ENCODE measurements around the gene CAMTA1.

The CAMTA1 gene

GRCh38 chr1:7670334-7671145 is 885.3 kb downstream of the CAMTA1 start:
- H3K27ac ChIP-seq (ENCODE audit: low read length) = no peak overlapping the region
- no peak overlapping the region for H3K4me3 ChIP-seq (ENCODE audit: low read depth in 1 of 2, low read length in 2 of 2)
- no peak for DNase-seq
- no peak for ATAC-seq (ENCODE audit: insufficient read depth, low read depth)
- H2AFZ ChIP-seq (ENCODE audit: low read depth, low read length) = no peak overlapping the region
- no peaks in the 10 kb centered on the region for H3K27me3 ChIP-seq (ENCODE audit: insufficient read depth, low read length, poor library complexity)
- no peaks in the 10 kb centered on the region for H3K4me1 ChIP-seq (ENCODE audit: insufficient read depth, low read length)
- H3K9me3 ChIP-seq (ENCODE audit: insufficient read depth, low read length, severe bottlenecking) = no peaks in the 10 kb centered on the region
- H3K9ac ChIP-seq (ENCODE audit: low read depth, low read length) = no peak overlapping the region
- TF ChIP-seq CTCF (IDR thresholded peaks at IDR 0.05; ENCODE audit: borderline replicate concordance, extremely low read depth, low read length, poor library complexity, severe bottlenecking) = no peak
- no peak for TF ChIP-seq EZH2 (IDR thresholded peaks at IDR 0.05; ENCODE audit: borderline replicate concordance, low read depth, low read length, severe bottlenecking)
- peaks cover 17% of the 10 kb centered on the region for H4K20me1 ChIP-seq (ENCODE audit: insufficient read depth, low read length)
- H3K36me3 ChIP-seq (ENCODE audit: insufficient read depth, low read length) = no peaks in the 10 kb centered on the region
- no peaks in the 10 kb centered on the region for H3K79me2 ChIP-seq (ENCODE audit: insufficient read depth, low read length)
- no peak overlapping the region for H3K4me2 ChIP-seq (ENCODE audit: insufficient read depth, low read length)

- no peak overlapping the region for H3K9ac ChIP-seq (ENCODE audit: low read depth, low read length)
- DNase-seq (no peak), ATAC-seq (ENCODE audit: insufficient read depth, low read depth) (no peak)
- no peaks in the 10 kb centered on the region for H3K36me3 ChIP-seq (ENCODE audit: insufficient read depth, low read length)
- peaks cover 17% of the 10 kb centered on the region for H4K20me1 ChIP-seq (ENCODE audit: insufficient read depth, low read length)
- H3K27me3 ChIP-seq (ENCODE audit: insufficient read depth, low read length, poor library complexity) = no peaks in the 10 kb centered on the region
- H3K4me3 ChIP-seq (ENCODE audit: low read depth in 1 of 2, low read length in 2 of 2) = no peak overlapping the region
- no peak overlapping the region for H3K27ac ChIP-seq (ENCODE audit: low read length)
- H3K4me2 ChIP-seq (ENCODE audit: insufficient read depth, low read length) = no peak overlapping the region
- no peaks in the 10 kb centered on the region for H3K4me1 ChIP-seq (ENCODE audit: insufficient read depth, low read length)
- H3K9me3 ChIP-seq (ENCODE audit: insufficient read depth, low read length, severe bottlenecking) = no peaks in the 10 kb centered on the region
- no peak overlapping the region for H2AFZ ChIP-seq (ENCODE audit: low read depth, low read length)
- TF ChIP-seq EZH2 (IDR thresholded peaks at IDR 0.05; ENCODE audit: borderline replicate concordance, low read depth, low read length, severe bottlenecking) (no peak), CTCF (IDR thresholded peaks at IDR 0.05; ENCODE audit: borderline replicate concordance, extremely low read depth, low read length, poor library complexity, severe bottlenecking) (no peak)
- no peaks in the 10 kb centered on the region for H3K79me2 ChIP-seq (ENCODE audit: insufficient read depth, low read length)
These were observed 885.9 kb downstream of the CAMTA1 start for GRCh38 chr1:7671146-7671465.

DNA sequence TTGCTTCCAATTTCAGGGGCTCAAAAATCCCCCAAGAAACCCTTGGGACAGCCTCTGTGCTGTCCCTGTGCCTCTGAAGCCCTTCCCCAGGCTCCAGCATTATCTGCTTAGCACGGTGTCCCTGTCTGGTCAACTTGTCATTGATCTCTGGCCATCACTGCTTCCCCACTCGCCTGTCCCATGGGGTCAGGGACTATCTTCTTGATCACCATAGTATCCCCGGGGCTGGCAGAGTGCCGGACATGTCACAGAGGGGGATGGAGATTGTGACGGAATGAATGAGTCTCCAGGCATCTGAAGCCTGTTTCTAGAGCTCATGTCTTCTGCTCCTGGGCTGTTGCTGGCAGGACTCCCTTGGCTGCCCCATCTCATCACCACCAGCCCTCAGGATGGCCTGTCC is 886.4 kb downstream of the CAMTA1 start:
- H3K4me1 ChIP-seq (ENCODE audit: insufficient read depth, low read length) = no peaks in the 10 kb centered on the region
- H3K27ac ChIP-seq (ENCODE audit: low read length) = no peak overlapping the region
- TF ChIP-seq CTCF (IDR thresholded peaks at IDR 0.05; ENCODE audit: borderline replicate concordance, extremely low read depth, low read length, poor library complexity, severe bottlenecking) (no peak), EZH2 (IDR thresholded peaks at IDR 0.05; ENCODE audit: borderline replicate concordance, low read depth, low read length, severe bottlenecking) (no peak)
- DNase-seq = no peak
- H3K9me3 ChIP-seq (ENCODE audit: insufficient read depth, low read length, severe bottlenecking) = no peaks in the 10 kb centered on the region
- ATAC-seq (ENCODE audit: insufficient read depth, low read depth) = no peak
- no peak overlapping the region for H3K9ac ChIP-seq (ENCODE audit: low read depth, low read length)
- no peaks in the 10 kb centered on the region for H3K79me2 ChIP-seq (ENCODE audit: insufficient read depth, low read length)
- H3K4me3 ChIP-seq (ENCODE audit: low read depth in 1 of 2, low read length in 2 of 2) = no peak overlapping the region
- no peak overlapping the region for H3K4me2 ChIP-seq (ENCODE audit: insufficient read depth, low read length)
- no peaks in the 10 kb centered on the region for H3K27me3 ChIP-seq (ENCODE audit: insufficient read depth, low read length, poor library complexity)
- no peaks in the 10 kb centered on the region for H3K36me3 ChIP-seq (ENCODE audit: insufficient read depth, low read length)
- peaks cover 17% of the 10 kb centered on the region for H4K20me1 ChIP-seq (ENCODE audit: insufficient read depth, low read length)
- no peak overlapping the region for H2AFZ ChIP-seq (ENCODE audit: low read depth, low read length)

Data from DND-41 (cell line).